Activated CD4-positive, alpha-beta T cell treated with anti-CD3 and anti-CD28 coated beads, Interleukin-2, amount 50 U/mL, for 48 hours (primary cell): ENCODE results near the gene LMNTD2.

Source experiments
- DNase-seq, 2 experiments: peaks; one replicate each; pipeline ENCODE4 v3.0.0-alpha.2; 2020

Gene LMNTD2

DNA sequence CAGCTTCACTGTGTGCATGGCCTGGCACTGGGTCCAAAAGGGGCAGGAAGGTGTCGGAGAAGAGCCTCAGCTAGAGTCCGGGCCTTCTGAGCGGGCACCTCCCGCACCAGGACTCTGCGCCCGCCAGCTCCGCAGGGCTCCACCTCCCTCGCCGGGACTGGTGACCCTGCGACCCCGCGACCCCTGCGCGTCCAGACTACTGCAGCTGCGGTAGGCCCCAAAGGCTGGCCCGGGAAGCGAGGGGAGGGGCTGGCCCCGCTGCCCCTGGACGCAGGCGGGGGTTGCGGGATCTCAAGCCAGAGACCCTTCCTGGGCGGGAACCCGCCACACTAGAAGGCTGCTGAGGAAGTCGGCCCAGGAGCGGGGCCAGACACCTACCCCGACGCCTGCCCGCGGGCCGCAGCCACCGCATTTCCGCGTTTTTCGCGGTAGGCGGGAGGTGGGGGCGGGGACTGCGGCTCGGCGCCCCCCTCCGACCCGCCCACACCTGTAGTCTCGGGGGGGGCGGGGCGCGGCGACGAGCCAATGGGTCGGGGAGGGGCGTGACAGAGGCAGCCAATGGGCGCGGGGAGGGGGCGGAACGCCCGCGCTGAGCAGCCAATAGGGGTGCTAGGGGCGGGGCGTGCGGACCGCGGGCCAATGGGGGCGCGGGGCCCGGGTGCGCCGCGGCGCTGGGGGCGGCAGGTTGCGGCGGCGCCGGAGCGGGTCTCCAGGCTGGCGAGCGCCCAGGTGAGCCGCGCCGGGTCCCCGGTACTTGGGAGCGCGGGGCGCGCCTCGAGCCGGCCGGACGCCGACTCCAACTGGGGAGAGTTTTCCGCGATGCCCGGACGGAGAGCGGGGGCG, at the start of gene LMNTD2, which contains the start of gene RASSF7:
Gene LMNTD2 (minus strand): TSS at position 434 of the 843 bp plus-strand sequence. CDS start 22 bp downstream, at position 412.
Gene RASSF7 (plus strand): TSS at position 666 of the 843 bp plus-strand sequence. CDS start 799 bp downstream, outside the sequence.
- peak; percentile 97 for DNase-seq

GRCh38 chr11:609341-609811, 48.8 kb upstream of the LMNTD2 start:
- DNase-seq = no peak

DNA sequence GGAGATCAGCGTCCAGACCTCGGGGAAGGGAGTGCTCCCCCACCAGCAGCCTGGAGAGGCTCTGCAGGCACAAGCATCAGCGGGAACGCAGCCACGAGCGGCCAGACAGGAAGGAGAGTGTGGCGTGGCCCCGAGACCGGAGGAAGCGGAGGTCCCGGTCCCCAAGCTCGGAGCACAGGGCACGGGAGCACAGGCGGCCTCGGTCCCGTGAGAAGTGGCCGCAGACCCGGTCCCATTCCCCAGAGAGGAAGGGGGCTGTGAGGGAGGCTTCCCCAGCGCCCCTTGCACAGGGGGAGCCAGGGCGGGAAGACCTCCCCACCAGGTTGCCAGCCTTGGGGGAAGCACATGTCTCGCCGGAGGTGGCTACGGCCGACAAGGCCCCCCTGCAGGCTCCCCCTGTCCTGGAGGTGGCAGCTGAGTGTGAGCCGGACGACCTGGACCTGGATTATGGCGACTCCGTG, 48.3 kb upstream of the LMNTD2 start:
- no peak for DNase-seq

- DNase-seq = no peak
Measured at GRCh38 chr11:607971-608659, 47.6 kb upstream of the LMNTD2 start.

DNA sequence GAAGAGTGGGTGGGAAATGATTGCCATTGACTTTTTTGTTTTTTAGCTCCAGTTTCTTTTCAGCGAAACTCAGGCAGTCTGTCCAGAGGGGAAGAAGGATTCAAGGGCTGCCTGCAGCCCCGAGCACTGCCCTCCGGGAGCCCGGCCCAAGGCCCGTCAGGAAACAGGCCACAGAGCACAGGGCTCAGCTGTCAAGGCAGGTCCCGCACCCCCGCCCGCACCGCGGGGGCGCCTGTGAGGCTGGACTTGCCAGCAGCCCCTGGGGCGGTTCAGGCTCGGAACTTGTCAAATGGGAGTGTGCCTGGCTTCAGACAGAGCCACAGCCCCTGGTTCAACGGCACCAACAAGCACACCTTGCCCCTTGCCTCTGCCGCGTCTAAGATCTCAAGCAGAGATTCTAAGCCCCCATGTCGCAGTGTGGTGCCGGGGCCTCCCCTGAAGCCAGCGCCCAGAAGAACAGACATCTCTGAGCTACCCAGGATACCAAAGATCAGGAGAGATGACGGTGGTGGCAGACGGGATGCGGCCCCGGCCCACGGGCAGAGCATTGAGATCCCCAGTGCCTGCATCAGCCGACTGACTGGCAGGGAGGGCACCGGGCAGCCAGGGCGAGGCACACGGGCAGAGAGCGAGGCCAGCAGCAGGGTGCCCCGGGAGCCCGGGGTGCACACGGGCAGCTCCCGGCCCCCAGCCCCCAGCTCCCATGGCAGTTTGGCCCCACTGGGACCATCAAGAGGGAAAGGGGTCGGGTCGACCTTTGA, 46.7 kb upstream of the LMNTD2 start:
- DNase-seq = no peak

DNA sequence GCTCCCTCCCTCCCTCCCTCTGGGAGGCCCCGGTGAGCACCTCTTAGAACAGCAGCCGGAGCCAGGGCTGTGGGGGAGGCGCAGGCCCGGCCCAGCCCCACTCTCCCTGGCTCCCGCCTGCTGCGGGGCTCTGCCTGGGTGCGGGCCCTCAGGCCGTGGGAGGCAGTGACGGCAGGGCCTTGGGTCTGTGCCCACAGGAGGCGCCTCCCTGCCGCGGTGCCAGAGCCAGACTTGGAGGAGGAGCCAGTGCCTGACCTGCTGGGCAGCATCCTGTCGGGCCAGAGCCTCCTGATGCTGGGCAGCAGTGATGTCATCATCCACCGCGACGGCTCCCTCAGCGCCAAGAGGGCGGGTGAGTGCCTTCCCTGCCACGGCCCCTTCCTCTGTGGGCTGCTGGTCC, 45.7 kb upstream of the LMNTD2 start:
- DNase-seq = no peak

DNA sequence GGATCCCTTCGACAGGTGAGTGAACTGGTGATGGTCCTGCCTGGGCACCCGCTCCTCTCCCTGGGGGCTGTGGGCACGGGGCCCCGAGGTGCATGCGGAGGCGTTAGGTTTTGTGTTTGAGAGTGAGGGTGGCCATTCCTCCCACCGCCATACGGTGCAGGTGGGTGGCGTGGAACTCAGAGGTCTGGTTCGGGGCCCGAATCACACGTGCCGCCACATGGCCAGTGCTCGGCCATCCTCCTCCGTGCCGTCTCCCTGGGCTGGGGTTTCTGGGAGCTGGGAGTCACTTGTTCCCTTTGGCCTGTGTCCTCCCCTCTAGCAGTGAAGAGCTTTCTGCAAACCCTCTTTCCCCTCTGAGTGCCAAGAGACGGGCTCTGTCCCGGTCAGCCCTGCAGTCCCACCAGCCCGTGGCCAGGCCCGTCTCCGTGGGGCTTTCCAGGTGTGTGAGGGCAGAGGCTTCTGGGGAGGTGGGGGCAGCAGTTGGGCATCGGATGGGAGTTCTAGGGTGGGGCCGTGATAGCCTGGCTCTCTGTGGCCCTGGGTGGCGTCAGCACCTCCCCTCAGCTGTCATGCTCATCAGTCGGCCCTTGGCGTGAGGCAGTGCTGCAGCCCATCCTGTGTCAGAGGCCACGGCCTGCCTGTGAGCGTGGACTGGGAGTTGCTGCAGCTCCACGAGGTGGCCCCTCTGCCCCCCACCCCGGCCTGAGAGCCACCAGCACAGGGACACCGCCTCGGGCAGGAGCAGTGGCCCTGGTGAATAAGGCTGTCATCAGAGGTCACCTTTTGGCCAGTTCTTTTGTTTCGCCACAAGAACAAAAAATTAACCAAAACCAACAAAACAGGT, 45.0 kb upstream of the LMNTD2 start:
- no peak for DNase-seq

- DNase-seq = no peak
Measured at GRCh38 chr11:603154-603553, 42.6 kb upstream of the LMNTD2 start.

GRCh38 chr11:601573-602245, 41.2 kb upstream of the LMNTD2 start:
- DNase-seq = no peak

- no peak for DNase-seq
Measured at GRCh38 chr11:598005-598680, 37.6 kb upstream of the LMNTD2 start.

DNA sequence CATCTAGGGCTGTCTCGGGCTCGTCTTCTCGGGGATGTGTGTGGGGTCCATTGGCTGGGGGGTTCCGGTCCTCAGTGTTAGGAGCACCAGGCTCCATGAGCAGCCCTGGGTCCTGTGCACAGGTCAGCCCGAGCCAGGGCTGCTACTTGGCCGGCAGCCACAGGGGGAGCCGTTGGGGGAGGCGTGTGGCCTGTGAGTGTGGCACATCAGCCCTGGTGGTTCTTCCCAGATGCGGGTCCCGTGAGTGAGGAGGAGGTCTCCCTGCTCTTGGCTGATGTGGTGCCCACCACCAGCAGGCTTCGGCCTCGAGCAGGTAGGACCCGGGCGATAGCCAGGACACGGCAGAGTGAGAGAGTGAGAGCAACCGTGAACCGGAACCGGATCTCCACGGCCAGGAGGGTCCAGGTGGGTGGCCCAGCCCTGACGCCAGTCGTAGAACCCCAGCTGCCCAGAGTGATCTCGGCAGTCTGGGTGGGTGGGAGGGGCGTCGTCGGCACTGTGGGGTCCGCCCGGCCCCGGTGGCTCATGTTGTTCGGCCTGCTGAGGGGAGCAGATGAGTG, 36.7 kb upstream of the LMNTD2 start:
- DNase-seq = no peak

DNA sequence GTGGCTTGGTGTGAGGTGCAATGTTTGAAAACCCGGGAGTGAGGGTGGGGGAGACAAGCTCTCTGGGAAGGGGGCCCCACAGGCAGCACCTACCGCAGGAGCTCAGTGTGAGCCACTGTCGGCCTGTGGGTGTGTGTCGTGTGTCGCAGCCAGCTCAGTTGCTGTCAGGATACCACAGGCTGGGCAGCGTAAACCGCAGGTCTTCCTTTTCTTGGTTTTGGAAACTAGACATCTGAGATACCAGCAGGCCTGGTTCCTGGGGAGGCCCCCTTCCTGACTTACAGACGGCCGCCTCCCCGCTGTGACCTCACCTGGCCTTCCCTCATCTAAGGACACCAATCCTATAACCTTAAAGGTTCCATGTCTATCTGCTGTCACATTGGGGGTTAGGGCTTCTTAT, 35.8 kb upstream of the LMNTD2 start:
- DNase-seq = no peak

- no peak for DNase-seq
Measured at GRCh38 chr11:595400-595799, 34.9 kb upstream of the LMNTD2 start.

- DNase-seq = no peak
Measured at GRCh38 chr11:593347-593746, 32.8 kb upstream of the LMNTD2 start.

- DNase-seq = no peak
Measured at GRCh38 chr11:592918-593317, 32.4 kb upstream of the LMNTD2 start.

DNA sequence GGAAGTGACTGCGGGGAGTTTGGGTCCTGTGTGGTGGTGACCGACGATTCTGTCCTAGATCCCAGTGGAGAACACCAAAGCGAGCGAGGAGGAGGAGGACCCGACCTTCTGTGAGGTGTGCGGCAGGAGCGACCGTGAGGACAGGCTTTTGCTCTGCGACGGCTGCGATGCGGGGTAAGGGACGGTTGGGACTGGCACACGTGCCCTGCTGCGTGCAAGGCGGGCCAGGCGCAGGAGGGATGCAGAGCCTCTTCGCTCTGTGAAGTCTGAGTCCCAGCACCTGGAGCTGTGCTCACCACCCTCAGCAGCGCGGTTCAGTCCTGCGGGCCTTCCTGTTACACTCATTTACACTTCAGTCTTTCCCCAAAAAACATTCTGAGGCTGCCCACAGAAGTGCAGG, 32.0 kb upstream of the LMNTD2 start:
- DNase-seq = no peak

GRCh38 chr11:590997-591396, 30.5 kb upstream of the LMNTD2 start:
- no peak for DNase-seq

- no peak for DNase-seq
Measured at GRCh38 chr11:589798-590197, 29.3 kb upstream of the LMNTD2 start.

DNA sequence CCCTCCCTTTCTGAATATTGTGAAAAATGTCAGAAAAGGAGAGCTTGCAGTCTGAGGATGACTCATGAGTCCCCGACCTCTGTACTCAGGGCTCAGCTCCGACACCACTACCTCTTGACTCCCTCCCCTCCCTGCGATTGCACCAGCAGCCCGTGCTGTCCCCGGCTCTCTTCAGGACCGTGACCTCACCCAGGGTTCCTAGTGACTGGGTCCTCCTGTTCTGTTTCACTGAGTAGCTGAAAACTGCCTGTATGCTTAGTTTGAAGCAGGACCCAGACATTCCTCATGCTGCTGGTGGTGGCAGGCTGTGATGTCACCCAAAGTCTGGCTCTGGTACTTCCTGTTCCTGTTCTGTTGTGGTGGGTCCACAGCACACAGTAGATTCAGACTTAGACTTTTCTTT, 27.4 kb upstream of the LMNTD2 start:
- peak; percentile 60 to 69 for DNase-seq

DNA sequence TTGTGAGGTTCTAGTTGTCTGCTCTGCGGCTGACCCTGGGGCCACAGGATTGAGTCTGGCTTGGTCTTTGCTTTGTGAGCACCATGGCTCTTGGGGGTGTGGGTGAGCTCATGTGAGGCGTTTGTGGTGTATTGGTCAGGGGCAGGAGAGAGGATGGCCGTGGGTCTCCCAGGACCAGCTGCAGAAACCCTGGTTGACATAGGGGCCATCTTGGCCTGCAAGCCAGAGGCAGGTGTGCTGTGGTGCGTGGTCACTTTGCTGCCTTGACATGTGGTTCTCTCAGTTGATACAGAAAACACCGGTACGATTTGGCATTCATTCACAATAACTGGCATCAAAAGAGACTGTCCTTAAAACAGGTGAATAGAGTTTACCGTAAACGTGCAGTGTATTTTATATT, 27.0 kb upstream of the LMNTD2 start:
- no peak for DNase-seq
